ENCODE results near the gene RNGTT.
"Not testable (repeated sequence)": the region's sequence is repeated elsewhere in the genome, so short reads cannot be mapped to it uniquely, and the experiment has no call there.

The RNGTT gene

DNA sequence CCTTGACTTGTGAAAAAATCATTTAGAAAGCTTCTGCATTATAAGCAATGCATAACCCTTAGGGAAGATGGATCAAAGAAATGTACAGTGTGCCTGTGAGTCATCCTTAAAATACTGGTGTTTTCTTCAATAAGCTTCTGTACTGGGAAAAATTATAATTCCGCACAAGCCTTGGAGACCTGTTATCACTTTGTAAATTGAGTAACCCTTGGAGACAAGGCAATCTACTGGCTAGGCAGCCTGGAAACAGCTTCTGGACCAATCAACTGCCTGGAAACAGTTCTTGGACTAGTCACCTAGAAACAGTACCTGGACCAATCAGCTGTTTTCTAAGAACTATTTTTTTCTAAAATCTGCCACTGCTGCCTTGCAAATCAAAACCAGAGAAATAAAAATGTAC lies 25.8 kb upstream of the RNGTT start:
- TF ChIP-seq POLR2AphosphoS5 (IDR thresholded peaks at IDR 0.05; ENCODE audit: low read depth, low read length) (no peak), POLR2A (IDR thresholded peaks at IDR 0.05; ENCODE audit: low read depth, low read length) (no peak), TAF1 (IDR thresholded peaks at IDR 0.05; ENCODE audit: borderline replicate concordance, low read depth, low read length) (no peak)
- FAIRE-seq, result no peak
- no peak for DNase-seq (ENCODE audit: insufficient read length)

DNA sequence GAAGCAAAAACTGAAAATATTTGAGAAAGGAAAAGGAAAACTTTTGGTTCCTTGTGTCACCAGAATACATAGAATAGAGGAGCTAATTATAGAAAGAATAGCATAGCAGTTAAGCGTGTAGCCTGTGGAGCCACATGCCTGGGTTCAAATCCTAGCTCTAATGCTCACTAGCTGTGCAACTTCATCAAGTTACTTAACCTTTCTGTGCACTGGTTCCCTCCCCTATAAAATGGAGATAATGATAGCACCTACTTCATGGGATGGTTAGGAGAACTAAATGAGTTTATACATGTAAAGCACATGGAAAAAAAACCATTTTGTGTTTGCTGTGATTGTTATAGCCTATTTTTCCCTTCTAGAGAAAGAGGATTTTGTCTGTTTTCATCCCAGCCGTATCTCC lies 24.5 kb upstream of the RNGTT start:
- FAIRE-seq, result no peak
- TF ChIP-seq POLR2AphosphoS5 (IDR thresholded peaks at IDR 0.05; ENCODE audit: low read depth, low read length) (no peak), POLR2A (IDR thresholded peaks at IDR 0.05; ENCODE audit: low read depth, low read length) (no peak), TAF1 (IDR thresholded peaks at IDR 0.05; ENCODE audit: borderline replicate concordance, low read depth, low read length) (no peak)
- no peak for DNase-seq (ENCODE audit: insufficient read length)

DNA sequence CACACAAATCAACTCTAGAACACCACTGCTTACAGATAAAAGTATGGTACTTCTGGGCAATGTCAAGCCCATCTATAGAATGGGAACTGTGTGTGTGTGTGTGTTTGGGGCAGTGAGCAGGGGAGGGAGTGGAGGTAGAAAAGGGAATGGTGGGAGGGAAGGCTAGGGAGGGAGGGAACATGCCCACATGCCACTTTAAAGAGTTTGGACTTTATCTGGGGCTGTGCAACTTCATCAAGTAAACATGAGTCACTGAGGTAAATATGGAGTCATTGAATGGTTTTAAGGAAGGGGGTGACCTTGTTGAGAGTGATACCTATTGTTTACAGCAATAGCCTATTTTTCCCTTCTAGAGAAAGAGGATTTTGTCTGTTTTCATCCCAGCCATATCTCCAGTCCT lies 22.5 kb upstream of the RNGTT start:
- FAIRE-seq, result no peak
- DNase-seq (ENCODE audit: insufficient read length), result no peak
- no peak for TF ChIP-seq TAF1 (IDR thresholded peaks at IDR 0.05; ENCODE audit: borderline replicate concordance, low read depth, low read length)
- TF ChIP-seq POLR2AphosphoS5 (IDR thresholded peaks at IDR 0.05; ENCODE audit: low read depth, low read length), result no peak
- TF ChIP-seq POLR2A (IDR thresholded peaks at IDR 0.05; ENCODE audit: low read depth, low read length), result no peak

DNA sequence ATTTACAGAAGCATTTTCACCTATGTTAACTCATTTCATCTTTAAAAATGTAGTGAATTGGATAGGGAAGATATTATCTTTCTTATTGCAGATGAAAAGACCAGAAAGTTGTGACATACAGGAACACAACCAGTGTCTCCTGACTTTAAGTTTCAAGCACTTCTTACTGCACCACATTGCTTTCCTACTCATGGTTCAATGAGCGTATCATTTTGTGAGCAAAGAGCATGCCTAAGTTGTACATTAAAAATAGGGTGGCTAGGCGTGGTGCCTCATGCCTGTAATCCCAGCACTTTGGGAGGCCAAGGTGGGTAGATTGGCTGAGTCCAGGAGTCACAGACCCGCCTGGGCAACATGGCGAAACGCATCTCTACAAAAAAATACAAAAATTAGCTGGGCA lies 21.2 kb upstream of the RNGTT start:
- FAIRE-seq (no peak), DNase-seq (ENCODE audit: insufficient read length) (no peak)
- TF ChIP-seq TAF1 (IDR thresholded peaks at IDR 0.05; ENCODE audit: borderline replicate concordance, low read depth, low read length) (no peak), POLR2A (IDR thresholded peaks at IDR 0.05; ENCODE audit: low read depth, low read length) (no peak), POLR2AphosphoS5 (IDR thresholded peaks at IDR 0.05; ENCODE audit: low read depth, low read length) (no peak)

DNA sequence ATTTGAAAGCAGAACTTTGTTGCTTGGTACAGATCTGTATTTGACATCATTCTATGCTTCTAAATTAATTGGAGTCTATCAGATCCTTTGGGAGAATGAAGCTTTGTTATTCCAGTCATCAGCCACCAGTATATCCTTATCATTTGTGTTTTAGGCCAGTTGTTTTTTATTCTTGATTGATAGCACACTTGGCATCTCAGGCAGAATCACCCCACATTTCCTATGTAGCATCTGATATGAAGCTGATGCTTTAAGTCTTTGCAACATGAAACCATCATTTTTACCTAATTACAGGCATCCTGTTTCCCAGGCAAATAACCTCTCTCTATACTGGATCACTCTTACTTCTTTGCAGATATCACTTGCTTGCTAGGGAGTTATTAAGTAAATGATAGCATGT lies 20.7 kb upstream of the RNGTT start:
- DNase-seq (ENCODE audit: insufficient read length) (no peak), FAIRE-seq (peak; percentile 9)

DNA sequence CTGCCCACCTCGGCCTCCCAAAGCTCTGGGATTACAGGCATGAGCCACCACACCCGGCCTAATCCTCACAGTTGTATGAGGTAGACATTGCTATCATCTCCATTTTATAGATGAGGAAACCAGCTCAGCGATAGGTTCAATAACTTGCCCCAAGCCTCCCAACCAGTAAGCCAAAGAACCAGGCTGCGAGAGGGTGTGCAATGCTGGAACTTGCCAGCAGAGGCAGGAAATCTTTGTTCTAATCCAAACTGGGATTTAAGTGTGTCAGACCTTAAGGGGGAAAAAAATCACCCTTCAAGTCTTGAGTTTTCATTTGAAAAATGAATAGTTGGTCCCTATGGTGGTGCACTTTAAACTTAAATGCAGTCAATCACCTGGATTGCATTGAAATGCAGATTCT lies 20.1 kb upstream of the RNGTT start:
- DNase-seq (ENCODE audit: insufficient read length), result no peak
- no peak for TF ChIP-seq TAF1 (IDR thresholded peaks at IDR 0.05; ENCODE audit: borderline replicate concordance, low read depth, low read length)
- TF ChIP-seq POLR2A (IDR thresholded peaks at IDR 0.05; ENCODE audit: low read depth, low read length), result no peak
- TF ChIP-seq POLR2AphosphoS5 (IDR thresholded peaks at IDR 0.05; ENCODE audit: low read depth, low read length), result no peak
- FAIRE-seq, result no peak

More for the DNA sequence above, 20.7 kb upstream of the RNGTT start:
- TF ChIP-seq POLR2A (IDR thresholded peaks at IDR 0.05; ENCODE audit: low read depth, low read length) (no peak), POLR2AphosphoS5 (IDR thresholded peaks at IDR 0.05; ENCODE audit: low read depth, low read length) (no peak), TAF1 (IDR thresholded peaks at IDR 0.05; ENCODE audit: borderline replicate concordance, low read depth, low read length) (no peak)

DNA sequence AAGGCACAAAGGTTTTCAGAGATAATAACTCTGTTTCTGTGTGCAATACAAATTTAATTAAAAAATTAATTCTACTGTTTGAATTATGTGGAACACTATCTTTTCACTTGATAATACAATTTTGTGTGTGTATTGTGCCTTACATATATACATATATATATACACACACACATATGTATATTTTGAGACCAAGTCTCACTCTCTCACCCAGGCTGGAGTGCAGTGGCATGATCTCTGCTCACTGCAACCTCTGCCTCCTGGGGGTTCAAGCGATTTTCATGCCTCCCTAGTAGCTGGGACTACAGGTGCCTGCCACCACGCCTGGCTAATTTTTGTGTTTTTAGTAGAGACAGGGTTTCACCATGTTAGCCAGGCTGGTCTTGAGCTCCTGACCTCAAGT lies 19.7 kb upstream of the RNGTT start:
- FAIRE-seq; DNase-seq (ENCODE audit: insufficient read length): not testable (repeated sequence)

DNA sequence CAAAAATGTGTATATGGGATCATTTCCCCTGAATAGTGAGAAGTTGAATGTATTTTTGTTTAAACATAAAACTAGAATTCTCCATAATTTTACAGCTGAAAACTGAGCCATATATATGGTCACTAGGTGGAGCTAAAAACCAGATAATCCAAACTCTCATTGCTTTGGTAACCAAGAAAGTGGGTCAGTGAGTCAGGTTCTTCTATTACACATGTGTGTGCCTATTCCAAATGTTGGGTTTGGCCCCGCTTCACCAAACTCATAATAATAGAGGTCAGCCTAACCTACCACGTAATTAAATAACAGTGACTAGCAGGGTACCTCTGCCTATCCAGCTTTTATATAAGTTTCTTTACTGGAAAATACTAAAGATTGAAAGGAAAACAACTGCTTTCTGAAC lies 19.3 kb upstream of the RNGTT start:
- DNase-seq (ENCODE audit: insufficient read length) (peak; percentile 13), FAIRE-seq (peak; percentile 67)
- TF ChIP-seq POLR2AphosphoS5 (IDR thresholded peaks at IDR 0.05; ENCODE audit: low read depth, low read length) (no peak), POLR2A (IDR thresholded peaks at IDR 0.05; ENCODE audit: low read depth, low read length) (no peak), TAF1 (IDR thresholded peaks at IDR 0.05; ENCODE audit: borderline replicate concordance, low read depth, low read length) (no peak)

DNA sequence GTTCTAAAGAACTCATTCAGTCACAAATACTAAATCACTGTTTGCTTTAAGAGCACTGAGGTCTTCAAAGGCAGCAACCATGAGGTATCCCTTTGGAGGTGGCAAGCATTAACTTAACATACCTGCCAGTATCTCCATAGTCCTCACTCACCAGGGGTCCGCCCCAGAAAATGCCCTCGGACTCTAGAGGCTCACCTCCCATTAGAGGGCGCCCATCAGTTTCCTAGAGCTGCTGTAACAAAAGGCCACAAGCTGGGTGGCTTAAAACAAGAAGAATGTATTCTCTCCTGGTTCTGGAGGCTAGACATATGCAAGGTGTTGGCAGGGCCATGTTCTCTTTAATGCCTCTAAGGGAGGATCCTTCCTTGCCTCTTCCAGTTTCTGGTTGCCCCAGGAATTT lies 12.0 kb upstream of the RNGTT start:
- TF ChIP-seq POLR2A (IDR thresholded peaks at IDR 0.05; ENCODE audit: low read depth, low read length), result no peak
- TF ChIP-seq POLR2AphosphoS5 (IDR thresholded peaks at IDR 0.05; ENCODE audit: low read depth, low read length), result no peak
- no peak for TF ChIP-seq TAF1 (IDR thresholded peaks at IDR 0.05; ENCODE audit: borderline replicate concordance, low read depth, low read length)
- DNase-seq (ENCODE audit: insufficient read length), result no peak
- FAIRE-seq, result no peak

DNA sequence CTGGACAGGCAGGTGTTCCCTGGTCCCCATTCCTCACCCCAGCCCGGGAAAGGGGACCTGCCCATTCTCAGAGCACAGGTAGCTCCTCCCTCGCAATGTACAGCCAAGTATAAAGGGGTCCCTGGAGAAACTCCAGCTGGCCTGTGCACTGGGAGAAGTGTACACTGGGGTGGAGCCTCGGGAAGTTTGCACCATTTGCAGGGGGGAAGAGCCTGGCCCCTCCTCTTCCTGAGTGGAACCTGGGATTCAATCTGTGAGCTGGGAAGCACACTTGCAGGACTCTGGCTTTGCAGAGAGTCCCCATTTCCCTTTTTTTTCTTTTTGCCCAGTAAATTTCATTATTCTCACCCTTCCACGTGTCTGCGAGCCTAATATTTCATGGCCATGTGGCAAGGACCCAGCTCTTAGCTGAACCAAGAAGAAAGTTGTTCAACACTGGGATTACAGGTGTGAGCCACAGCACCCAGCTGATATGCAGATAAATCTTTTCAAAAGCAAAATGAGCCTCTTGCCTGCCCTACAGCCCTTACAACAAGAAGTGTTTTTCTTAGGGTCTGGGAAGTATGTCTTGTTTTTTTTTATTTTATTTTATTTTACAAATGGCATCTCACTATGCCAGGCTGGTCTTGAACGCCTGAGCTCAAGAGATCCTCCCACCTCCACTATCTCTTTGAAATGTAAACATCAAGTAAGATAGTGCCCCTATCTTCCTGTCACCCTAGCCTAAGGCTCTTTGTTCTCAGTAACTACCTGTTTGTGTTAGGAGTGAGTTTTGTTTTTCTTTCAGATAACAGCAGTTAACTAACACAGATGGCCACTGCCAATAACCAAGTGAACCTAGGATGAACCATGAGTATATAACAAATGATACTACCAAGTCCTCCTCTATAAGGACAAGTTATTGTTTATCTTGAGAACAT lies 9.3 kb upstream of the RNGTT start:
- no peak for FAIRE-seq
- no peak for DNase-seq (ENCODE audit: insufficient read length)
- TF ChIP-seq TAF1 (IDR thresholded peaks at IDR 0.05; ENCODE audit: borderline replicate concordance, low read depth, low read length), result no peak
- no peak for TF ChIP-seq POLR2AphosphoS5 (IDR thresholded peaks at IDR 0.05; ENCODE audit: low read depth, low read length)
- no peak for TF ChIP-seq POLR2A (IDR thresholded peaks at IDR 0.05; ENCODE audit: low read depth, low read length)

DNA sequence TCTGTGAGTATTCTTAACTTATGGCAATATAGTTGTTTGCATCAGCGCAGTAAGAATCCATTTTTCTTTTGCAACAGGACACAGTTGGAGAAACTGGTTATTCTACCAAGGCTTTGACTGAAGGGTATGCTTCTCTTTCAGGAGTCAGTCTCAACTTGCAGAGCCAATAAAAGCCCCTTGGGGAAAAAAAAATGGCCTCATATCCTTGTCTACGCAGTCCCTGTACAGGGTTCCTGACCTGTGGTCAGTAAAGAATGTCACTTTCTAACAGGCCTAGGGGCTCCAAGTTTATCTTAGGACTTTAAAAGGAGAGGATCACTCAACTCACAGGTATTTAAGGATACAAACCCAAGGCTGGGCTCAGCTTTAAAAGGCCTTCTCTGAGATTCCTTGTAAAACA lies 6.9 kb upstream of the RNGTT start:
- no peak for DNase-seq (ENCODE audit: insufficient read length)
- TF ChIP-seq POLR2AphosphoS5 (IDR thresholded peaks at IDR 0.05; ENCODE audit: low read depth, low read length) (no peak), POLR2A (IDR thresholded peaks at IDR 0.05; ENCODE audit: low read depth, low read length) (no peak), TAF1 (IDR thresholded peaks at IDR 0.05; ENCODE audit: borderline replicate concordance, low read depth, low read length) (no peak)
- FAIRE-seq, result no peak

DNA sequence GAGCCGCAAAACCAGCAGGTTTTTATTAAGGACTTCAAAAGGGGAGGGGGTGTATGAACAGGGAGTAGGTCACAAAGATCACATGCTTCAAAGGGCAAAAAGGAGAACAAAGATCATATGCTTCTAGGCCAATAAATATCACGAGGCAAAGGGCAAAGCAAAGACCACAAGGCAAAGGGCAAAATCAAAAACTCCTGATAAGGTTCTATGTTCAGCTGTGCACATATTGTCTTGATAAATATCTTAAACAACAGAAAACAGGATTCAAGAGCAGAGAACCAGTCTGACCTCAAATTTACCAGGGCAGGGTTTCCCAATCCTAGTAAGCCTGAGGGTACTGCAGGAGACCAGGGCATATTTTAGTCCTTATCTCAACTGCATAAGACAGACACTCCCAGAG lies 5.8 kb upstream of the RNGTT start:
- not testable (repeated sequence) for FAIRE-seq; DNase-seq (ENCODE audit: insufficient read length)
